Lower leg skin (tissue), 4 donors: ENCODE measurements around the gene SYT1. TPM values are rescaled to one million over a fixed set of nuclear protein-coding genes. Genes with fewer than 3 reads are reported as not detected.
A peak's percentile ranks its signal among the peaks of the same experiment; 100 is the strongest.

ENCODE experiments used
- DNase-seq, 2 donors: peaks; one replicate each; pipeline ENCODE4 v3.0.0-alpha.2; 2019; ENCODE audit warnings: low spot score in 2 of 2
- H3K4me3 ChIP-seq: fragments of 200-600 bp; sonication (generic); 2 replicates; pipeline ENCODE4 v1.5.1; 2017; ENCODE audit warnings: mild to moderate bottlenecking, low read depth; ENCODE audit not compliant: poor library complexity, severe bottlenecking
- CTCF ChIP-seq, 3 donors: fragments of 450-650 bp; IDR thresholded peaks; one replicate each; pipeline ENCODE4 v1.5.1; 2016; ENCODE audit warnings: antibody characterized with exemption in 3 of 3, mild to moderate bottlenecking in 3 of 3, moderate library complexity in 2 of 3
- POLR2A ChIP-seq, 2 donors: fragments of 450-650 bp; IDR thresholded peaks; one replicate each; pipeline ENCODE4 v1.6.1; 2016 to 2017; ENCODE audit warnings: antibody characterized with exemption in 2 of 2, mild to moderate bottlenecking in 1 of 2, moderate library complexity in 1 of 2
- WGBS, 2 donors: methylation state at CpG; one replicate each; pipeline ENCODE4 v1.1.5; 2018; 5-methylcytosine and 5-hydroxymethylcytosine counted together
- intact Hi-C: fragments of 100-400 bp; cut with DNase I; formaldehyde crosslinking; loops from one replicate; pipeline ENCODE4 v1.15.0; 2023; ENCODE audit warnings: low total_unique reads
- total RNA-seq, 4 donors: library from RNA; depleted of rRNA; stranded (reverse); fragments of >200 nt; gene quantifications; one replicate each; pipeline ENCODE4 v1.1.0, GENCODE V29; 2016

The SYT1 gene
- total RNA-seq, 4 donors from 2014 or later, result 0.15 to 0.49 (median 0.29) TPM

GRCh38 chr12:79451365-79451764 is 586.8 kb downstream of the SYT1 start:
- DNase-seq, result no peak
- intact Hi-C loops, result no loop called here
- TF ChIP-seq POLR2A (IDR thresholded peaks at IDR 0.05) (no peak), CTCF (IDR thresholded peaks at IDR 0.05) (no peak)
- no peak overlapping the region for H3K4me3 ChIP-seq

GRCh38 chr12:79451978-79452377 is 587.4 kb downstream of the SYT1 start:
- intact Hi-C loops, result no loop called here
- no peak overlapping the region for H3K4me3 ChIP-seq
- DNase-seq, result peak; percentile 87 to 94
- TF ChIP-seq CTCF (IDR thresholded peaks at IDR 0.05), result no peak
- TF ChIP-seq POLR2A (IDR thresholded peaks at IDR 0.05), result no peak
- WGBS, 2 donors, result 29 to 32% methylated on average over 6 of the region's 6 CpGs

GRCh38 chr12:79452906-79453305 is 588.3 kb downstream of the SYT1 start:
- WGBS, 2 donors, result 54 to 55% methylated on average over 6 of the region's 6 CpGs
- intact Hi-C loops, result no loop called here
- no peak for DNase-seq
- H3K4me3 ChIP-seq, result no peak overlapping the region
- no peak for TF ChIP-seq CTCF (IDR thresholded peaks at IDR 0.05)
- TF ChIP-seq POLR2A (IDR thresholded peaks at IDR 0.05), result no peak

- TF ChIP-seq CTCF (IDR thresholded peaks at IDR 0.05), result no peak
- TF ChIP-seq POLR2A (IDR thresholded peaks at IDR 0.05), result no peak
- DNase-seq, result no peak
- intact Hi-C loops, result no loop called here
- H3K4me3 ChIP-seq, result no peak overlapping the region
- WGBS, 2 donors, result 56 to 67% methylated on average over 3 of the region's 3 CpGs
Measured at GRCh38 chr12:79453820-79454219, 589.2 kb downstream of the SYT1 start.

DNA sequence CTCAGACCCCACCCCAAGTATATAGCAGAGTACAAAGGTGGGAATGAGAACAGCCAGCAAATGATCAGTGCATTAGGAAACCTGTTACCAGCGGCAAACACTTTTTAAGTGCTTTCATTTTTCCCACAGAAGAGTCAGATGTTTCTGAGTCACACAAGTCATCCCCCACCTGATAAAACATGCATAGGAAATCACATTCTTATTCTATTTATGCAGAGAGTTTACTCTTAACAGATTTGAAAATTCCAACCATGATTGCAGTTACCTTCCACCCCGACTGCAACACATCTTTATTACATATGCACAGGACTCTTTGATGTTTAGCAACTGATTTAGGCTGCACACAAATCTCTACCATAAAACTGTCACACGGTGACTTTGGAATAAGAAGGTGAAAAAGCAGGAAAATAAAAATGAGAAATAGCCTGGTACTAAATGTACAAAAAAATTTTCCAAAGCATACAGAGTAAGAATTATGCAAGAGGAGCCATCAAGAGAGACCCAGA is 589.8 kb downstream of the SYT1 start:
- 49 to 66% methylated on average over 3 of the region's 3 CpGs for WGBS, 2 donors
- H3K4me3 ChIP-seq, result no peak overlapping the region
- intact Hi-C loops, result no loop called here
- no peak for DNase-seq
- no peak for TF ChIP-seq CTCF (IDR thresholded peaks at IDR 0.05)
- TF ChIP-seq POLR2A (IDR thresholded peaks at IDR 0.05), result no peak

GRCh38 chr12:79455286-79455685 is 590.7 kb downstream of the SYT1 start:
- TF ChIP-seq CTCF (IDR thresholded peaks at IDR 0.05), result no peak
- TF ChIP-seq POLR2A (IDR thresholded peaks at IDR 0.05), result no peak
- 38 to 46% methylated on average over 2 of the region's 2 CpGs for WGBS, 2 donors
- DNase-seq, result peak in 1 of 2 donors; percentile 15
- H3K4me3 ChIP-seq, result no peak overlapping the region
- intact Hi-C loops, result no loop called here
